H9 (cell line): Measurements from ENCODE around the gene P3H3. TPM values are rescaled to one million over a fixed set of nuclear protein-coding genes. Genes with fewer than 3 reads are reported as not detected.

Source experiments
- DNase-seq: peaks from one replicate; pipeline ENCODE4 v3.0.0-alpha.2; 2017
- H2AFZ ChIP-seq: one replicate; pipeline ENCODE4 v1.6.1; 2013; ENCODE audit warnings: mild to moderate bottlenecking, low read length, control low read depth, moderate library complexity
- H2AK5ac ChIP-seq: 2 replicates; pipeline ENCODE4 v1.6.1; 2013; ENCODE audit warnings: low read length, control low read depth, mixed read lengths; ENCODE audit not compliant: insufficient read length
- H2BK120ac ChIP-seq: one replicate; pipeline ENCODE4 v1.6.1; 2013; ENCODE audit warnings: low read depth, mild to moderate bottlenecking, low read length, control low read depth, inconsistent platforms; ENCODE audit not compliant: poor library complexity, severe bottlenecking
- H2BK12ac ChIP-seq: 2 replicates; pipeline ENCODE4 v1.6.1; 2013; ENCODE audit warnings: low read length, control low read depth, mixed read lengths, low read depth; ENCODE audit not compliant: insufficient read length
- H2BK15ac ChIP-seq: 2 replicates; pipeline ENCODE4 v1.6.1; 2013; ENCODE audit warnings: low read depth, low read length, control low read depth
- H2BK20ac ChIP-seq: one replicate; pipeline ENCODE4 v1.6.1; 2013; ENCODE audit warnings: low read depth, mild to moderate bottlenecking, low read length, control low read depth, inconsistent platforms; ENCODE audit not compliant: poor library complexity, severe bottlenecking
- H2BK5ac ChIP-seq: 2 replicates; pipeline ENCODE4 v1.6.1; 2013; ENCODE audit warnings: low read length, control low read depth, mixed read lengths; ENCODE audit not compliant: insufficient read length
- H3K14ac ChIP-seq: 2 replicates; pipeline ENCODE4 v1.6.1; 2013; ENCODE audit warnings: low read length, control low read depth; ENCODE audit not compliant: insufficient read depth
- H3K18ac ChIP-seq: 2 replicates; pipeline ENCODE4 v1.6.1; 2013; ENCODE audit warnings: low read depth, mild to moderate bottlenecking, mixed read lengths, low read length, control low read depth; ENCODE audit not compliant: insufficient read length
- H3K23ac ChIP-seq: 2 replicates; pipeline ENCODE4 v1.6.1; 2013; ENCODE audit warnings: low read length, control low read depth, mixed read lengths, low read depth; ENCODE audit not compliant: insufficient read length
- H3K23me2 ChIP-seq: 2 replicates; pipeline ENCODE4 v1.6.1; 2013; ENCODE audit warnings: low read depth, mild to moderate bottlenecking, mixed read lengths, low read length, control low read depth; ENCODE audit not compliant: insufficient read length, poor library complexity, severe bottlenecking
- H3K27ac ChIP-seq: 2 replicates; pipeline ENCODE4 v1.5.1; 2013; ENCODE audit warnings: low read length, control low read depth, mixed read lengths, low read depth; ENCODE audit not compliant: insufficient read length
- H3K27me3 ChIP-seq: 2 replicates; pipeline ENCODE4 v1.6.1; 2013; ENCODE audit warnings: low read length, control low read depth, inconsistent platforms; ENCODE audit not compliant: insufficient read depth
- H3K4ac ChIP-seq: 2 replicates; pipeline ENCODE4 v1.6.1; 2013; ENCODE audit warnings: low read depth, mild to moderate bottlenecking, control low read depth, inconsistent platforms, low read length, moderate library complexity
- H3K4me1 ChIP-seq: 2 replicates; pipeline ENCODE4 v1.6.1; 2013; ENCODE audit warnings: low read length, control low read depth, inconsistent platforms; ENCODE audit not compliant: insufficient read depth
- H3K4me2 ChIP-seq: 2 replicates; pipeline ENCODE4 v1.6.1; 2013; ENCODE audit warnings: low read length, control low read depth, mixed read lengths; ENCODE audit not compliant: insufficient read length, insufficient read depth
- H3K56ac ChIP-seq: 2 replicates; pipeline ENCODE4 v1.6.1; 2013; ENCODE audit warnings: low read depth, mild to moderate bottlenecking, mixed read lengths, low read length, control low read depth; ENCODE audit not compliant: insufficient read length
- H3K79me1 ChIP-seq: 2 replicates; pipeline ENCODE4 v1.6.1; 2013; ENCODE audit warnings: low read depth, mild to moderate bottlenecking, moderate library complexity, low read length, control low read depth, inconsistent platforms; ENCODE audit not compliant: insufficient read depth, poor library complexity, severe bottlenecking
- H3K79me2 ChIP-seq: 2 replicates; pipeline ENCODE4 v1.6.1; 2013; ENCODE audit warnings: low read length, control low read depth, inconsistent platforms; ENCODE audit not compliant: insufficient read depth
- H3K9ac ChIP-seq: 2 replicates; pipeline ENCODE4 v1.6.1; 2013; ENCODE audit warnings: low read length, control low read depth, mixed read lengths; ENCODE audit not compliant: insufficient read length; ENCODE audit errors: extremely low read depth
- H3K9me3 ChIP-seq: one replicate; pipeline ENCODE4 v1.6.1; 2013; ENCODE audit warnings: low read depth, low read length, inconsistent platforms; ENCODE audit not compliant: control insufficient read depth
- H3T11ph ChIP-seq: one replicate; pipeline ENCODE4 v1.6.1; 2013; ENCODE audit warnings: mild to moderate bottlenecking, low read length, control low read depth, inconsistent platforms
- H4K20me1 ChIP-seq: one replicate; pipeline ENCODE4 v1.6.1; 2013; ENCODE audit not compliant: control insufficient read depth, insufficient read length, insufficient read depth
- H4K5ac ChIP-seq: 2 replicates; pipeline ENCODE4 v1.6.1; 2013; ENCODE audit warnings: low read depth, mild to moderate bottlenecking, mixed read lengths, low read length, control low read depth; ENCODE audit not compliant: insufficient read length
- H4K8ac ChIP-seq: replicated peaks from 2 replicates; pipeline ENCODE4 v1.6.1; 2013; ENCODE audit warnings: low read length, control low read depth, mixed read lengths, low read depth; ENCODE audit not compliant: insufficient read length
- H4K91ac ChIP-seq: 2 replicates; pipeline ENCODE4 v1.6.1; 2013; ENCODE audit warnings: low read depth, mild to moderate bottlenecking, moderate library complexity, mixed read lengths, low read length, control low read depth; ENCODE audit not compliant: insufficient read length
- H3K27ac Mint-ChIP-seq, 3 experiments: 2 replicates in 2 of 3; 3 replicates in 1 of 3; pipeline ENCODE4 v1.8.0; 2020 to 2021; ENCODE audit warnings: mixed read lengths in 3 of 3, mild to moderate bottlenecking in 1 of 3, moderate library complexity in 1 of 3
- H3K27me3 Mint-ChIP-seq: 2 replicates; pipeline ENCODE4 v1.8.0; 2021; ENCODE audit warnings: low read depth, mild to moderate bottlenecking, moderate library complexity, mixed read lengths
- H3K36me3 Mint-ChIP-seq, 3 experiments: 2 replicates in 2 of 3; 3 replicates in 1 of 3; pipeline ENCODE4 v1.8.0; 2020 to 2021; ENCODE audit warnings: low read depth in 3 of 3, mixed read lengths in 3 of 3; ENCODE audit not compliant: insufficient read depth in 1 of 3
- H3K4me1 Mint-ChIP-seq, 2 experiments: 2 replicates each; pipeline ENCODE4 v1.8.0; 2020; ENCODE audit warnings: mixed read lengths in 2 of 2
- H3K4me3 Mint-ChIP-seq, 2 experiments: 2 replicates in 1 of 2; 3 replicates in 1 of 2; pipeline ENCODE4 v1.8.0; 2020 to 2021; ENCODE audit warnings: mild to moderate bottlenecking in 2 of 2, mixed read lengths in 2 of 2, moderate library complexity in 1 of 2
- H3K9me3 Mint-ChIP-seq, 2 experiments: 2 replicates in 1 of 2; 3 replicates in 1 of 2; pipeline ENCODE4 v1.8.0; 2020; ENCODE audit warnings: mild to moderate bottlenecking in 2 of 2, mixed read lengths in 2 of 2, moderate library complexity in 1 of 2
- WGBS: extraction: QIAGEN DNeasy Blood & Tissue Kit; methylation state at CpG from one replicate; pipeline ENCODE4 v1.1.7; 2013; ENCODE audit warnings: missing lambda C conversion rate, low lambda C conversion rate, mixed read lengths; ENCODE audit not compliant: insufficient read length; ENCODE audit errors: extremely low coverage; 5-methylcytosine and 5-hydroxymethylcytosine counted together
- total RNA-seq: library from RNA; stranded (reverse); gene quantifications from 2 replicates; pipeline ENCODE4 v1.2.1, GENCODE V29; 2021
- TF ChIP-seq, protein P1 (sequence below): fragments of 200-600 bp; sonication (generic); conservative IDR thresholded peaks from 3 replicates; pipeline ENCODE4 v1.8.0; 2021; ENCODE audit warnings: antibody characterized with exemption, mild to moderate bottlenecking

P3H3 gene
- total RNA-seq, 1 experiment from 2014 or later, result 55.0 TPM

- no CpG with 5 or more reads among the region's 24 CpGs for WGBS
- no peaks in the 10 kb centered on the region for H3K4me1 ChIP-seq
- H2BK12ac ChIP-seq, result no peak within 1 kb of the TSS
- no peak within 1 kb of the TSS for H4K91ac ChIP-seq
- H3K79me2 ChIP-seq, result no peaks in the 10 kb centered on the region
- no peak within 1 kb of the TSS for H3K56ac ChIP-seq
- TF ChIP-seq, protein P1, sequence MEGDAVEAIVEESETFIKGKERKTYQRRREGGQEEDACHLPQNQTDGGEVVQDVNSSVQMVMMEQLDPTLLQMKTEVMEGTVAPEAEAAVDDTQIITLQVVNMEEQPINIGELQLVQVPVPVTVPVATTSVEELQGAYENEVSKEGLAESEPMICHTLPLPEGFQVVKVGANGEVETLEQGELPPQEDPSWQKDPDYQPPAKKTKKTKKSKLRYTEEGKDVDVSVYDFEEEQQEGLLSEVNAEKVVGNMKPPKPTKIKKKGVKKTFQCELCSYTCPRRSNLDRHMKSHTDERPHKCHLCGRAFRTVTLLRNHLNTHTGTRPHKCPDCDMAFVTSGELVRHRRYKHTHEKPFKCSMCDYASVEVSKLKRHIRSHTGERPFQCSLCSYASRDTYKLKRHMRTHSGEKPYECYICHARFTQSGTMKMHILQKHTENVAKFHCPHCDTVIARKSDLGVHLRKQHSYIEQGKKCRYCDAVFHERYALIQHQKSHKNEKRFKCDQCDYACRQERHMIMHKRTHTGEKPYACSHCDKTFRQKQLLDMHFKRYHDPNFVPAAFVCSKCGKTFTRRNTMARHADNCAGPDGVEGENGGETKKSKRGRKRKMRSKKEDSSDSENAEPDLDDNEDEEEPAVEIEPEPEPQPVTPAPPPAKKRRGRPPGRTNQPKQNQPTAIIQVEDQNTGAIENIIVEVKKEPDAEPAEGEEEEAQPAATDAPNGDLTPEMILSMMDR, result no peak
- H4K8ac ChIP-seq, result no peak within 1 kb of the TSS
- no peaks in the 10 kb centered on the region for H3K9me3 ChIP-seq
- H3K9ac ChIP-seq, result no peak within 1 kb of the TSS
- H2BK15ac ChIP-seq, result no peak within 1 kb of the TSS
- no peaks in the 10 kb centered on the region for H3K27me3 ChIP-seq
- H3K27ac ChIP-seq, result no peak within 1 kb of the TSS
- H4K20me1 ChIP-seq, result no peaks in the 10 kb centered on the region
- no peaks in the 10 kb centered on the region; a peak in 1 of 5 replicates for H3K9me3 Mint-ChIP-seq
- peak within 1 kb of the TSS in 2 of 3 experiments; percentile 39 to 67; a peak in 3 of 7 replicates for H3K27ac Mint-ChIP-seq
- no peak within 1 kb of the TSS for H3T11ph ChIP-seq
- H3K4me2 ChIP-seq, result no peak within 1 kb of the TSS
- H3K27me3 Mint-ChIP-seq, result no peaks in the 10 kb centered on the region
- no peak within 1 kb of the TSS for H2AK5ac ChIP-seq
- no peaks in the 10 kb centered on the region for H3K23me2 ChIP-seq
- peaks cover 4 to 21% of the 10 kb centered on the region in 2 experiments; a peak in 3 of 4 replicates for H3K4me1 Mint-ChIP-seq
- peaks cover 29 to 73% (median 70%) of the 10 kb centered on the region in 3 experiments for H3K36me3 Mint-ChIP-seq
- H2BK5ac ChIP-seq, result no peak within 1 kb of the TSS
- no peak within 1 kb of the TSS for H3K18ac ChIP-seq
- H4K5ac ChIP-seq, result no peak within 1 kb of the TSS
- no peak within 1 kb of the TSS for H3K4ac ChIP-seq
- no peak within 1 kb of the TSS for H2BK20ac ChIP-seq
- H2AFZ ChIP-seq, result no peak within 1 kb of the TSS
- H3K79me1 ChIP-seq, result no peaks in the 10 kb centered on the region
- no peak within 1 kb of the TSS for H3K14ac ChIP-seq
- H3K23ac ChIP-seq, result no peak within 1 kb of the TSS
- no peak within 1 kb of the TSS for H3K4me3 Mint-ChIP-seq
- no peak within 1 kb of the TSS for H2BK120ac ChIP-seq
- DNase-seq, result no peak
Measured at GRCh38 chr12:6840761-6841515, 12.7 kb downstream of the P3H3 start, which contains the start of gene GNB3. GNB3 (plus strand) TSS chr12:6840925; CDS start chr12:6841288, 363 bp downstream.
